Hair follicle dermal papilla cell (primary cell): ENCODE measurements around the gene USP17L24. TPM values are rescaled to one million over a fixed set of nuclear protein-coding genes. Genes with fewer than 3 reads are reported as not detected.

ENCODE experiments used
- total RNA-seq: library from RNA; depleted of rRNA; stranded (reverse); fragments of >200 nt; gene quantifications from 2 replicates; pipeline ENCODE4 v1.2.3, GENCODE V29; 2012

USP17L24 gene
- not detected in 2 replicates for total RNA-seq

GRCh38 chr4:9324865-9325264 is at the start of gene USP17L24:
TSS of gene USP17L24 (plus strand) at chr4:9325165. CDS start at chr4:9325165, 0 bp downstream.

GRCh38 chr4:9329611-9330010 is 4.6 kb downstream of the USP17L24 start, which contains the start of gene USP17L25:
TSS of gene USP17L25 (plus strand) at chr4:9329911. CDS start at chr4:9329911, 0 bp downstream.

GRCh38 chr4:9334358-9334757 is 9.4 kb downstream of the USP17L24 start, which contains the start of gene USP17L26:
TSS of gene USP17L26 (plus strand) at chr4:9334658. CDS start at chr4:9334658, 0 bp downstream.

GRCh38 chr4:9339103-9339502 is 14.1 kb downstream of the USP17L24 start, which contains the start of gene USP17L5:
TSS of gene USP17L5 (plus strand) at chr4:9339403. CDS start at chr4:9339403, 0 bp downstream.

GRCh38 chr4:9343848-9344247 is 18.9 kb downstream of the USP17L24 start, which contains the start of gene USP17L27:
TSS of gene USP17L27 (plus strand) at chr4:9344148. CDS start at chr4:9344148, 0 bp downstream.

GRCh38 chr4:9348593-9348992 is 23.6 kb downstream of the USP17L24 start, which contains the start of gene USP17L28:
TSS of gene USP17L28 (plus strand) at chr4:9348893. CDS start at chr4:9348893, 0 bp downstream.

GRCh38 chr4:9353338-9353737 is 28.4 kb downstream of the USP17L24 start, which contains the start of gene USP17L29:
TSS of gene USP17L29 (plus strand) at chr4:9353638. CDS start at chr4:9353638, 0 bp downstream.

GRCh38 chr4:9362829-9363228 is 37.9 kb downstream of the USP17L24 start, which contains the start of gene USP17L30:
TSS of gene USP17L30 (plus strand) at chr4:9363129. CDS start at chr4:9363129, 0 bp downstream.

Other genes with a start within 250 kb of the USP17L24 start
- gene FAM90A26, start 154.8 kb upstream of the USP17L24 start, total RNA-seq, result not detected in 2 replicates
- not detected in 2 replicates for gene USP17L10, start 114.5 kb upstream of the USP17L24 start, total RNA-seq
- gene USP17L11, start 109.8 kb upstream of the USP17L24 start, total RNA-seq, result not detected in 2 replicates
- not detected in 2 replicates for gene USP17L12, start 105.0 kb upstream of the USP17L24 start, total RNA-seq
- gene USP17L13, start 100.3 kb upstream of the USP17L24 start, total RNA-seq, result not detected in 2 replicates
- not detected in 2 replicates for gene USP17L15, start 90.8 kb upstream of the USP17L24 start, total RNA-seq
- gene USP17L17, start 81.3 kb upstream of the USP17L24 start, total RNA-seq, result not detected in 2 replicates
- not detected in 2 replicates for gene USP17L18, start 76.5 kb upstream of the USP17L24 start, total RNA-seq
- not detected in 2 replicates for gene USP17L19, start 71.8 kb upstream of the USP17L24 start, total RNA-seq
- gene USP17L20, start 67.0 kb upstream of the USP17L24 start, total RNA-seq, result not detected in 2 replicates
- gene USP17L21, start 62.3 kb upstream of the USP17L24 start, total RNA-seq, result not detected in 2 replicates
- gene USP17L22, start 57.5 kb upstream of the USP17L24 start, total RNA-seq, result not detected in 2 replicates
- not detected in 2 replicates for gene USP17L25, start 4.7 kb downstream of the USP17L24 start, total RNA-seq
- gene USP17L26, start 9.5 kb downstream of the USP17L24 start, total RNA-seq, result not detected in 2 replicates
- not detected in 2 replicates for gene USP17L5, start 14.2 kb downstream of the USP17L24 start, total RNA-seq
- gene USP17L27, start 19.0 kb downstream of the USP17L24 start, total RNA-seq, result not detected in 2 replicates
- gene USP17L28, start 23.7 kb downstream of the USP17L24 start, total RNA-seq, result not detected in 2 replicates
- gene USP17L29, start 28.5 kb downstream of the USP17L24 start, total RNA-seq, result not detected in 2 replicates
- not detected in 2 replicates for gene USP17L30, start 38.0 kb downstream of the USP17L24 start, total RNA-seq
- not detected in 2 replicates for gene DEFB131A, start 119.2 kb downstream of the USP17L24 start, total RNA-seq